GM12801 (cell line): ENCODE data around the gene CPED1.

ENCODE experiments used
- TF ChIP-seq, protein P1 (sequence below): IDR thresholded peaks from one replicate; pipeline ENCODE4 v1.5.1; 2011; ENCODE audit warnings: control low read depth; ENCODE audit not compliant: insufficient read length; ENCODE audit errors: extremely low read depth

Gene CPED1

GRCh38 chr7:120981888-120982615 lies 6.5 kb upstream of the CPED1 start:
- TF ChIP-seq, protein P1, sequence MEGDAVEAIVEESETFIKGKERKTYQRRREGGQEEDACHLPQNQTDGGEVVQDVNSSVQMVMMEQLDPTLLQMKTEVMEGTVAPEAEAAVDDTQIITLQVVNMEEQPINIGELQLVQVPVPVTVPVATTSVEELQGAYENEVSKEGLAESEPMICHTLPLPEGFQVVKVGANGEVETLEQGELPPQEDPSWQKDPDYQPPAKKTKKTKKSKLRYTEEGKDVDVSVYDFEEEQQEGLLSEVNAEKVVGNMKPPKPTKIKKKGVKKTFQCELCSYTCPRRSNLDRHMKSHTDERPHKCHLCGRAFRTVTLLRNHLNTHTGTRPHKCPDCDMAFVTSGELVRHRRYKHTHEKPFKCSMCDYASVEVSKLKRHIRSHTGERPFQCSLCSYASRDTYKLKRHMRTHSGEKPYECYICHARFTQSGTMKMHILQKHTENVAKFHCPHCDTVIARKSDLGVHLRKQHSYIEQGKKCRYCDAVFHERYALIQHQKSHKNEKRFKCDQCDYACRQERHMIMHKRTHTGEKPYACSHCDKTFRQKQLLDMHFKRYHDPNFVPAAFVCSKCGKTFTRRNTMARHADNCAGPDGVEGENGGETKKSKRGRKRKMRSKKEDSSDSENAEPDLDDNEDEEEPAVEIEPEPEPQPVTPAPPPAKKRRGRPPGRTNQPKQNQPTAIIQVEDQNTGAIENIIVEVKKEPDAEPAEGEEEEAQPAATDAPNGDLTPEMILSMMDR, result no peak

DNA sequence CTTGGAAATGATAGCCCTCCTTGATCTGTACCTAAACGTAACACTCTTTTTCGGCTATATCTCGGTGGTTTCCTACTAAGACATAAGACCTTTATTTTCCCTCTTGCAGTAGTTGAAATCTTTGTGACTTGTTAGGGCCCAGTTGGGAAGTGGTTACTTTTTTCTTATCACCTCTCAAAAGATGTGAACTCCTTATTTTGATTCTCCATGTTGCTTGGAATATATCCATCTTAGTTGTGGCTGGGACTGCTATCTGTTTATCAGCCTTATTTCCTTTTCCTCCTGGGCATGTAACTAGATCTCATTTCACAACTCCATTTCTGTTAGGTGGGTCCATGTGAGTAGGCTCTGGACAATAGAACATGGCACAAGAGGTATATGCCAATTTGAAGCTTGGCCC lies 4.1 kb upstream of the CPED1 start:
- TF ChIP-seq, protein P1, result no peak

- TF ChIP-seq, protein P1, result no peak
Observed at GRCh38 chr7:120985130-120985758, 3.3 kb upstream of the CPED1 start.

GRCh38 chr7:120985839-120986238 lies 2.7 kb upstream of the CPED1 start:
- TF ChIP-seq, protein P1, result no peak

DNA sequence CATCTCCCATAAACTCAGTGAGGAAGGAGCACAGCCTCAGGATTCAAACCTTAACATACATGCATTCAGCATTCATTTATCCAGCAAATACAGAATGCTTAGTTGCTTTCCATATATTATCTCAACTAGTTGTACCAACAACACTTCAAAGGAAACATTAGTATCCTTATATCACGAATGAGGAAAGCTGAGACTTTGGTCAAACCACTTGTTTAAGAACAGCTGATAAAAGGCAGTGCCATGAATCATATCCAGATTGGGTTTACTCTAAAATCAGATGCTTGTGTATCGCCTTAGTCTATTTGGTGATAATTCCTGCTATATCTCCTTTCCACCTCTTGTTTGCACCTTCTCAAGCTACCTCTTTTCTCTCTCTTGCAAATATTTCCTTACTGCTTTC lies 1.9 kb upstream of the CPED1 start:
- TF ChIP-seq, protein P1, result no peak

DNA sequence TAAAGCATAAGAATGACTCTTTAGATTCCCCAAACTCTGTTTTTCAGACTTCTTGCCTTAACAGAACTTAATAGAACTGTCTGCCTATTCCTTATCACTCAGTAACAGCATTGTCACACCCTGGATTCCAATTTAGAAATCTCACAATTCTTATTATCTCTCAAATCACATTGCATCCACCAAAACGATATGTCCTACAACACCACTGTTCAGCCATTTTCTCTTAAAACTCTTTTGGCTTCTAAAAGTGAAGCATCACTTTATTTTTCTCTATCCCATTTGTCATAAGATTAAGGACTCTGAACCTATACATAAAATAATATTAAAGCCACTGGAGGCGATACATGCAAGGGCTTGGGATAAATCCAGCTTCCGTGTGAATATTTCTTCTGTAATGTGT lies 1.2 kb upstream of the CPED1 start:
- TF ChIP-seq, protein P1, result no peak

GRCh38 chr7:120987683-120988590 lies 574 bp upstream of the CPED1 start:
- TF ChIP-seq, protein P1, result no peak
